GM20000 (cell line): Measurements from ENCODE around the gene BTBD9.

Experiments
- DNase-seq: peaks from one replicate; pipeline ENCODE4 v3.0.0; 2012; ENCODE audit warnings: low spot score
- TF ChIP-seq, protein P1 (sequence below): IDR thresholded peaks from 2 replicates; pipeline ENCODE4 v1.5.1; 2012; ENCODE audit warnings: mild to moderate bottlenecking, control low read depth; ENCODE audit errors: extremely low read depth, missing control alignments

Gene BTBD9

DNA sequence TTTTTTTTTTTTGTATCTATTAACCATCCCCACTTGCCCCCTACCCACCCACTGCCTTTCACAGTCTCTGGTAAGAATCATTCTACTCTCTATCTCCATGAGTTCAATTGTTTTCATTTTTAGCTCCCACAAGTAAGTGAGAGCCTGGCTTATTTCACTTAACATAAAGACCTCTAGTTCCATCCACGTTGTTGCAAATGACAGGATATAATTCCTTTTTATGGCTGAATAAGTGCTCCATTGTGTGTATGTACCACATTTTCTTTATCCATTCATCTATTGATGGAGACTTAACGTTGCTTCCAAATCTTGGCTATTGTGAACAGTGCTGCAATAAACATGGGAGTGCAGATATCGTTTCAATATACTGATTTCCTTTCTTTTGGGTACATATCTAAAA is 328.5 kb downstream of the BTBD9 start:
- TF ChIP-seq, protein P1, sequence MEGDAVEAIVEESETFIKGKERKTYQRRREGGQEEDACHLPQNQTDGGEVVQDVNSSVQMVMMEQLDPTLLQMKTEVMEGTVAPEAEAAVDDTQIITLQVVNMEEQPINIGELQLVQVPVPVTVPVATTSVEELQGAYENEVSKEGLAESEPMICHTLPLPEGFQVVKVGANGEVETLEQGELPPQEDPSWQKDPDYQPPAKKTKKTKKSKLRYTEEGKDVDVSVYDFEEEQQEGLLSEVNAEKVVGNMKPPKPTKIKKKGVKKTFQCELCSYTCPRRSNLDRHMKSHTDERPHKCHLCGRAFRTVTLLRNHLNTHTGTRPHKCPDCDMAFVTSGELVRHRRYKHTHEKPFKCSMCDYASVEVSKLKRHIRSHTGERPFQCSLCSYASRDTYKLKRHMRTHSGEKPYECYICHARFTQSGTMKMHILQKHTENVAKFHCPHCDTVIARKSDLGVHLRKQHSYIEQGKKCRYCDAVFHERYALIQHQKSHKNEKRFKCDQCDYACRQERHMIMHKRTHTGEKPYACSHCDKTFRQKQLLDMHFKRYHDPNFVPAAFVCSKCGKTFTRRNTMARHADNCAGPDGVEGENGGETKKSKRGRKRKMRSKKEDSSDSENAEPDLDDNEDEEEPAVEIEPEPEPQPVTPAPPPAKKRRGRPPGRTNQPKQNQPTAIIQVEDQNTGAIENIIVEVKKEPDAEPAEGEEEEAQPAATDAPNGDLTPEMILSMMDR, result no peak
- DNase-seq, result no peak

DNA sequence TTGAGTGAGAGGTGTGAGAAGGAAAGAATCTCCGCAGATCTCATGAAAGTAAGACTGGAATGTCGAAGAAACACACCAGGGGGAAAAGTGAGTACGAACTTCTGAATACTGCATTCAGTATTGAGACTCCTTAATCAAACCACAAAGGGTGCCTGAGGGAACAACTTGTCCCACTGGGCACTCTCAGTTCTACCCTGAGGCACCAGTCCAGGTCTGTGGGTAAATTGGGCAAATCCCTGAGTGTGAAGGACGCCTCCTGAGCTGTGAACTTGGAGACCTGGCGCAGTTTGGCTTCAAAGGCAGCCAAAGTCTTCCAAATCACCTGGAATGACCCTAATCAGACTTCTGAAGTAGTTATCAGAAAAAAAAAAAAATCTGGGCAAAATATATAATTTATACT is 329.7 kb downstream of the BTBD9 start:
- DNase-seq, result no peak
- TF ChIP-seq, protein P1, result no peak

DNA sequence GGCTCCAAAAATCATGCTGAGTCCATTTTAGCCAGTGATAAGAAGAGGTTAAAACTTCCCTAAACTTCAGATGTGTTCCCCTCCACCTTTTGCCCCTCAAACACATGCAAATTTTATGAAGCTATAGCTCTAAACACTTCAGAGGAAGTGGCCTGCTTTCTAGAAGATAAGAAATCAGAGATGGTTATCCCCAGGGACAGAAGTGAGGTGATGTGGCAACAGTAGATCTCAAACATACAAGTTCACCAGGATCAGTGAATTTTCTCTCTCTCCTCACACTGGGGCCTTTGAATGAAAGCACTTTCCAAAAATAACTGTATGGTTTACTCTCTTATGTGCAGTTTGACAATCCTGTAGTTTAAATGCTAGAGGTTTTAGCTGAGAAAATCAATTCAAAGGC is 332.0 kb downstream of the BTBD9 start:
- TF ChIP-seq, protein P1, result no peak
- DNase-seq, result peak; percentile 32

DNA sequence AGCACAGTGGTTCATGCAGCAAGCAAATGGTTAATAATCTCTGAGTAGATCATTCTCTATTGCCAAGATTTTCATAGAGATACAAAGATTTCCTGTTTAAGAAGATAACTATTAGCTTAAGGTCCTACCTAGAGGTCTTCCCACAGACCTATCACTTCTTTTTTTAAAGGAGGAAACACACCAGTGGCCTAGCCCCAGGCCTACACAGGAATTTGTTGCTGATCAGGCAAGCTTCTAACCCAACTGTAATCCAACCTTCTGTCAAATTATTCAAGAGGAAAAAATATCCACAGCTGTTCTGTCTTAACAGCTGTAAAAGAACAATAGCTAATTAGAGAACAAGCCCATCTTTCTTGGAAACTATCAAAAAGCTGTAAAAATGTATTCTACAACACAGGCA is 332.8 kb downstream of the BTBD9 start:
- DNase-seq, result no peak
- TF ChIP-seq, protein P1, result no peak

DNA sequence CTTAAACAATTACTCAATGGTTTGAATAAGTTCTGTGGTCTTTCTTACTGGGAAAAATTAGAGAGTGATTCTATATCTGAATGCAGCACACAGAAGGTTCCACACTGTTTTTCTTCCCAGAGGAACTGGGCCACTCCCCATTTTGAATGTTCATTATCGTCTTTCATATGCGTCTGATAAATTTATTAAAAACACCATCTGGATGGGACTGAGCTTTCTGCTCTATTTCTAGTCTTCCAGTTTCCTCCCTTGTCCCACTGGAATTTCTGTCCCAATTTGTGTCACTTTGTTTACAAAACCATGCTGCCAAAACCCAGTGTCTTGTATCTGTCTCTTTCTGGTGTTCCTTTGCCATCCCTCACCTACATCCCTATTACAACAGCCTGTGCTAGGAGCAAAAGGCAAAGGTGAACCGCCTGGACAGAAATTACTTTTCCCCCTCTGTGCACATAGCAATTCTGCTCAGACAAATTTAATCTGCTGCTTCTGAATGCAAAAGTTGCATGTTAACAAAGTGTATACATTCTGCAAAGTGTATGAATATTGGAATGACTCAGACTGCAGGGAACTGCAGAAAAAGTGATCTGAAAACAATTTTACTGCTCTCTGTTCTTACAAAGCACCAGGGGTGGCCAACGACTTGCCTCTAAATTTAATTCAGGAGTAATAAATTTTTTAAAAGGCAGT is 333.6 kb downstream of the BTBD9 start:
- peak; percentile 57 for DNase-seq

DNA sequence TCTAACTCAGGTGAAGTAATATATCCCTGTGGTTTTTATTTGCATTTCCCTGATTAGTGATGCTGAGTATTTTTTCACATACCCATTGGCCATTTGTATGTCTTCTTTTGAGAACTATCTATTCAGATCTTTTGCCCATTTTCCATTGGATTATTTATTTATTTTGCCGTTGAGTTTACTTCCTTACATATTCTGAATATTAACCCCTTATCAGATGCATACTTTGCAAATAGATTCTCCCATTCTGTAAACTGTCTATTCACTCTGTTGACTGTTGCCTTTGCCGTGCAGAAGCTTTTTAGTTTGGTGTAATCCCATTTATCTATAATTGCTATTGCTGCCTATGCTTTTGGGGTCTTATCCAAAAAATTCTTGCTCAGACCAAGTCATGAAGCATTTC is 336.9 kb downstream of the BTBD9 start:
- DNase-seq, result no peak
- TF ChIP-seq, protein P1, result no peak

More for the DNA sequence above, 333.6 kb downstream of the BTBD9 start:
- TF ChIP-seq, protein P1, result no peak

DNA sequence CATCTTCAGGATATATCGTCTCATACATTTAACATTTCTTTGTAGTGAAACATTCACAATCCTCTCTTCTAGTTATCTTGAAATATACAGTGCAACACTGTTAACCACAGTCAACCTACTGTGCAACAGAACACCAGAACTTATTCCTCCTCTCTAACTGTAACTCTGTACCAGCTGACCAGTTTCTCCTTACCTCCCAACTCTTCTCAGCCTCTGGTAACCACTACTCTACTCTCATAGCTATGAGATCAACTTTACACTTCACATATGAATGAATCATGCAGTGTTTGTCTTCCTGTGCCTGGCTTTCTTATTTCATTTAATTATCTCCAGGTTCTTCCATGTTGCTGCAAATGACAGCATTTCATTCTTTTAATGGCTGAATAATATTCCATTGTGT is 337.6 kb downstream of the BTBD9 start:
- TF ChIP-seq, protein P1, result no peak
- DNase-seq, result no peak
